Measurements from ENCODE around the gene PDSS2.
"Not testable (repeated sequence)": the region's sequence is repeated elsewhere in the genome, so short reads cannot be mapped to it uniquely, and the experiment has no call there.

PDSS2 gene

DNA sequence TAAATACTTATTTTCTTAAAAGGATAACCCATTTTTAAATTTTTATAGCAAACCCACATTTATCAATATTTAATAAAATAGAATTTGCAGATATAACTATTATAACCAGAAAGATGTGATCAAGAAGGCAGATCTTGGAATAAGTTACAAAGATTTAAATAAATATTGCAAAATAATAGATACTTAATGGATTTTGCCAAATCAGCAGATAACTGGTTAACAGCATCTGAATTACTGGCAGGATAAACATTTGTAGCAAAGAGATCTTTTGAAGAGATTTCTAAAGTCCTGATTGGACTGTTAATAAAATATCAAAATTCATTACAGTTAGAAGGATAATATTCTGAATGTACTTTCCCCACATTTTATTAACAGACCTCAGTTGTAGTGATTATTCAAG is 144.2 kb downstream of the PDSS2 start:
- DNase-seq = no peak

DNA sequence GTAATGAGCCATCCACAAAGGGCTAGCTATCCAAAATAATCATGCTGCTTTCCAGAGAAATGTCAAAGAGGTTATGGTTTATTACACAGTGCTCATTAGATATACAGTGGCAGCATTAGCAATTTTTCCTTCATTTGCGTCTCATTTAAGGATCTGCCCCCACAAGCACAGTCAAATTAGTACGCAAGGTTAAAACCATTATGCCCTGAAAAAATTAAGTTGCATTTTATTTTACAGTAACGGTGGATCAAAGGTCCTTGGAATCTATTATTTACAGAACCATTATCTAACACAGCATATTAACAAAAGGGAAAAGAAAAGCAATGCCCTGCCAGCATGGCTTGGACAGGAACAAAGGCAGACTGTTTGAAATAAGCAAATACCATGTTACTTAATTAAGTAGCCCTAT is 144.8 kb downstream of the PDSS2 start:
- DNase-seq = no peak

DNA sequence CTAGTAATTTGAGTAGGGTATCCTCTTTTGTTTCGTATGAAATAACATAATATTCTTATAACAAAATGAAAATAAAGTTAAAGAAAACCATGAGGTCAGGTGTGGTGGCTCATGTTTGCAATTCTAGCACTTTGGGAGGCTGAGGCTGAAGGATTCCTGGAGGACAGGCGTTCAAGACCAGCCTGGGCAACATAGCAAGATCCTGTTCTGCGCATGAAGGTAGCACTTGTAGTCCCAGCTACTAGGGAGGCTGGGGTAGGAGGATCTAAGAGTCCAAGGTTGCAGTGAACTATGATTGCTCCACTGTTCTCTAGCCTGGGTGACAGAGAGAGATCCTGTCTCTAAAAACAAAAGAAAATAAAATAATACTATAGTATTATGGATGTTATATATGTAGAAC is 145.6 kb downstream of the PDSS2 start:
- DNase-seq = no peak

DNA sequence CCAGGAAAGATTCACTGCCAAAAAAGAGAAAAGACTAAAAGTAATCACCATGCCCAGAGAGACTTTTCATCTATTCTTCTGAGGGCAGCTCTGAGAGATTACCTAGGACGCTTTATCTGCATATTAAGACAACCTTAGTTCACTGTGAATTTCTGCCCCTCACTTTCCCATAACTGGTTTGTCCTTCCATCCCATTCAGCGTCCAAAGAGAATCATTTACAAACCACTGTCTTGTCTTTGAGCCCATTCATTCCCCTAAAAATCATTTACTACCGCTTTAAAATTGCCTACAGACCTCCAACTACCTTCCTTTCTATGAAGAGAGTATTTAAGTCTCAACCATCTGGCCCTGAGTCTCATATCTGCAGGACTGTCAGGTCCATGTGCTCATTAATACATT is 149.0 kb downstream of the PDSS2 start:
- DNase-seq = no peak

DNA sequence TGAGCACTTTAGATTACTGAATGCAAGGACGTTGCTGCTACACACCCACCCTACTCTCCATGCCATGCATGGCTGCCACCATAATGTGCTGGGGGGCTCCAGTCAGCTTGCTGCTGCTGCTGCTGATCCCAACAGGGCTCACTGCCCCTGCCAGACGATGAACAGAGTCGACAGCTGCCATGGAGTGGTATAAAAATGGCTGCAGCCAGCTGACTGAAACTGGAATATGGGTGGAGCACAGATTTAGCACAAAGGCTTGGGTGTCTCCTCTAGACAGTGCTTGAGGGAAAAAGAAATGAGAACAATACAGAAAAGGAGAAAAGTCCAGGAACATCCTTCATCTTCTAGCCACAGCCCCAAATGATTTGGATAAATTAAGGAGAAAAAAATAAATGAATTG is 150.7 kb downstream of the PDSS2 start:
- no peak for DNase-seq

DNA sequence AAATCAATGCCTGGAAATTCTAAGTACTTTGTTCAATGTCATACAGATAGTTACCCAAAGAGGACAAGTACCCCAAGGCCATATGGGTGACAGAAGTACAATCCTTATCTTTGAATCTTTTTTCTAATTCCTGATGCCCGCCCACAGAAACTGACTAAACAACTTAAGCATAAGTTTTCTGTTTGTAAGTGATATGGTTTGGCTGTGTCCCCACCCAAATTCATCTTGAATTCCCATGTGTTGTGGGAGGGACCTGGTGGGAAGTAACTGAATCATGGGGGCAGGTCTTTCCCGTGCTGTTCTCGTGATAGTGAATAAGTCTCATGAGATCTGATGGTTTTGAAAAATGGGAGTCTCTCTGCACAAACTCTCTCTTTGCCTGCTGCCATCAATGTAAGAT is 153.4 kb downstream of the PDSS2 start:
- not testable (repeated sequence) for DNase-seq

DNA sequence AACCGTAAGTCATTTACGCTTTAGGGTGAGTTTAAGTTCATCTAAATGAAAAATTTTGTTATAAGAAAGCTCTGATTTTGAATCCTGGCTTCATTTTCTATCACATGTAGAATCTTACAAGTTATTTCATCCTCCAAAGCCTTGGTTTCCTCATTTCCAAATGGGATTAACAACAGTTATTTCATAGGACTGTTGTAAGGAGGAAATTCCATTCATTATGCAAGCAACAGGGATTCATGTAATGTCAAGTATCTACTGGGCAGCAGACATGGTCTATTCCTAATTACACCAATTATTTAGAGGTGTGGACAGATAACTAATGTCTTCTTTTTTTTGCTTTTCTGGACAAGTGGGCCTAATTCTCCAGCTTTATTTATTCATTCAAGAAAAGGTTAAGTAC is 154.0 kb downstream of the PDSS2 start:
- DNase-seq = no peak

DNA sequence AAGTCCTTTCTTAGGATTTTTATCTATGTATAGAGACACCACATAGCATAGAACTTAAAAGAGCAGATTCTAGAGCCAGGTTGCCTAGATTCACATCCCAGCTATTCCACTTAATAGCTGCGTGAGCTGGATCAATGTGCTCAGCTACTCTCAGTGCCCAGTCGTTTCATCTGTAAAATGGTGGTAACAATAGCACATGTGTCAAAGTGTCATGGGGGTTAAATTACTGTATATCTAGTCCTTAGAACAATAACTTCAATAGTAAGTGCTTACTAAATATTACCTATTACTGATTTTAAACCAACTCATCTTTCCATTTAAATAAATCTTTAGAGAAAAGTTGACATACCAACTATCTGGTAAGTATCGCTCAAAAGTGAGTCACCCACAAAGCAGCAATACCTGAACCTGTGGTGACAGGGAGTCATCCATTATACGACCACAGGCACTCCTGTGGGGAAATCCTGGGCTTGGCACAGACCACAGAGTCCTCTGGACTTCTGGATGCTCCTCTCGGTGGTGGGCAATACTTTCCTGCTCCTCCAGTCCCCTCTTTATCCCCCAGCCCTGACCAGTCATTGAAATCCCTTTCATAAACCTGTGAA is 154.8 kb downstream of the PDSS2 start:
- no peak for DNase-seq

DNA sequence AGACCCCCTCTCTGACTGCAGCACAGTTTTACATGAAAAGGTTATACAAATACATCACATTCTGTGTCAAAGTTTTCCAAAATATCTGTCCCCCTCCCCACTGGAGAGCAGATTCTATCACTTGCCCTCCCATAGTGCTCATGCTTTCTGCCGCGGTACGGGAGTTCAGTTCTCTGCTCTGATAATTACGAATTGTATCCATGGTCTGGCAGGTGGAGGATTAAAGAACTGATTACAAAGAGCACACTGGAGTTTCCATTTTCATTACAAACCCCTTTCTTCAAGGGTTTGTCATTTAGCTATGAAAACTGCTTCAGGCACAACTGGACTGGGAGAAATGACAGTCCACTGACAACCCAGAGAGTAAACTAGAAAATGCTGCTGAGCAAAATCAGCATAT is 166.0 kb downstream of the PDSS2 start:
- no peak for DNase-seq

DNA sequence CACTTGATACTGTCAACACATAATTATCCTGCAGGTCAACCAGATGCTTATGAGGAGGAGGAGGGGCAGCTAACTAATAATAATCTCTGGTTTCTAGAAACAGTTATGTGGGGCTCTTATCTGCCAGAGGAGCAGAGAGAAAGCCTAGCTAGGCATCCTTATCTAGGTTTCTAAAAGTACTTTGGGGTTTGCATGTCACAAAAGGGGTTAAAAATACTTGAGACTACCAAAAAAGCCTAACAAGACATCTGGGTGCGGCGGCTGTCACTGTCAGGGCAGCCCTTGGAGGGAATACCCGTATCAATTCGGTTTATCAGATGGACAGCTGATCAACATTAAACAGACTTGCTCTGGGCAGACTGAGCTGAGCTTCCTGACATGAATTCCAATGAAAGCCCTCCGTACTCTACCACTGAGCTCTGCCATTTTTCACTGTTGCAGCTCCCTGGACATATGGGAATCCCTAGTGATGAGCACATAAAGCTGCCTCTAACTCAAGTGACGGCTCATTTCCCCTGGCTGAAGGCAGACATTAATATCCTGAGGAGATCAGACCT is 166.6 kb downstream of the PDSS2 start:
- DNase-seq = no peak

DNA sequence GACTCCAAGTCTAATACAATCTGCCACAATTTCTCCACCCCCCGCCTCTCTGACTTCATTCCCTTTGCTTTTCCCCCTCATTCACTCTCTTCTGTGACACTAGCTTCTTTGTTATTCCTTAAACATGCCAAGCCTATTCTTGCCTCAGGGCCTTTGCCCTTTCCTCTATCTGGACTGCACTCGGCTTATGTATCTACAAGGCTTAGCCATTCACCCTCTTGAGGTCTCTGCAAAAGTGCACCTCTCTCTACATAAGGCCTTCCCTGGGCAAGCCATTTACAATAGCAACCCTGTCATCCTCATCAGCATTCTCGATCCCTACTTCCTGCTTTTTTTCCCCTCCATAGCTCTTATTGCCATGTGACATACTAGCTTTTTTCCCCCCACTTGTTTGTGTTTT is 168.9 kb downstream of the PDSS2 start:
- no peak for DNase-seq

DNA sequence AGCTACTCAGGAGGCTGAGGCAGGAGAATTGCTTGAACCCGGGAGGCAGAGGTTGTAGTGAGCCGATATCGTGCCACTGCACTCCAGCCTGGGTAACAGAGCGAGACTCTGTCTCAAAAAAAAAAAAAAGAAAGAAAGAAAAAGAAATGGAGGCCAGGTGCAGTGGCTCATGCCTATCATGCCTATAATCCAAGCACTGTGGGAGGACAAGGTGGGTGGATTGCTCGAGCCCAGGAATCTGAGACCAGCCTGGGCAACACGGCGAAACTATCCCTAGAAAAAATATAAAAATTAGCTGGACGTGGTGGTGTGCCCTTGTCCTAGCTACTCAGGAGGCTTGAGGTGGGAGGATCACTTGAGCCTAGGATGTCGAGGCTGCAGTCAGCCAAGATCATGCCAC is 170.1 kb downstream of the PDSS2 start:
- DNase-seq = not testable (repeated sequence)

DNA sequence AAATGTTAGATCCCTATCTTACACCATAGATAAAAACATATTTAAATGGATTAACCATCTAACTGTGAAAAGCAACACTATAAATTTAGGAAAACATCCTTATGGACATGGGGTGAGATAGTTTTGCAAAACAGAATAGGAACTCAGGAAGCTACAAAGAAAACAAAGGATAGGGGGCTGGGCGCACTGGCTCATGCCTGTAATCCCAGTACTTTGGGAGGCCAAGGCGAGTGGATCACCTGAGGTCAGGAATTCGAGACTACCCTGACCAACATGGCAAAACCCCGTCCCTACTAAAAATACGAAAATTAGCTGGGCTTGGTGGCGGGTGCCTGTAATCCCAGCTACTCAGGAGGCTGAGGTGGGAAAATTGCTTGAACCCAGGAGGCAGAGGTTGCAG is 173.7 kb downstream of the PDSS2 start:
- DNase-seq = not testable (repeated sequence)

DNA sequence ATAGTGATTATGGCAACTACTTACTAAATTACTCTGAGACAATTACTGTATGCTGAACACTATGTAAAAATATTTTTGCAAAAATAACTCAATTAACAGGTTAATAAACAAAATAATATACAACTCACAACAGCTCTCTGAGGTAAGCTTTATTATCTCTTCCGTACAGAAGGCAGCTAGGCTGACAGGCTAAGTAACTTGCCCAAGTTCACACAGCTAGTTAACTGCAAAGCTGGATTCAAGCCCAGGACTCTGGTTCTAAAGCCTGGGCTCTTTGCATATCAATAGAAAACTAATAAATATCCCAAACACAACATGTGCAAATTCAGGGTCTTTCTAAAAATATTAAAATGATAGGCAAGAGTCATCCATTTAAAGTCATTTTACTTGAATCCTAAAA is 174.6 kb downstream of the PDSS2 start:
- DNase-seq = no peak

DNA sequence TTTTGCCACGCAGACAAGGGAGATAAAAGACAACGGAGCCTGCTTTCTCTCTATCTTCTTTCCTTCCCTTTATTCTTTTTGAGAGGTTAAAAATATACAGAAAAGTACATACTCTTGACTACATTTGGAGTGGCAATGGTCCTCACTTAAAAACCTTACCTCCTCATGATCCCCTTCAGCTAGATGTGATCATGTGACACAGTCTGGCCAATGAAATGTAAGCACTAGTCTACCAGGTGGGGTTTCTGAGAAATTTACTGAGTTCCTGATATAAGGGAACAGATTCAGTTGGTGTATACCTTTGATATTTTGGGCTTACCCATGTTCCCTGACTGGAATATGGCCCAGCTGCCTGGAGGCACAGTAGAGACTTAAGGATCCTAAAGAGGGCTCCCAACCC is 178.6 kb downstream of the PDSS2 start:
- DNase-seq = no peak

DNA sequence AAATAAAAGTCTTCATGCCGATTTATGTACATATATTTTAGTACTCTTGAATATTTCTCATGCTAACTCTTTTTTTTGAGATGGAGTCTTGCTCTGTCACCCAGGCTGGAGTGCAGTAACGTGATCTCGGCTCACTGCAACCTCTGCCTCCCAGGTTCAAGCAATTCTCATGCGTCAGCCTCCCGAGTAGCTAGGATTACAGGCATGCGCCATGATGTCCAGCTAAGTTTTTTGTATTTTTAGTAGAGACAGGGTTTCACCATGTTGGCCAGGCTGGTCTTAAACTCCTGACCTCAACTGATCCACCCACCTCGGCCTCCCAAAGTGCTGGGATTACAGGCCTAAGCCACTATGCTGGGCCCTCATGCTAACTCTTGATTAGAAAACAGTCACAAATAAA is 179.4 kb downstream of the PDSS2 start:
- DNase-seq = not testable (repeated sequence)

DNA sequence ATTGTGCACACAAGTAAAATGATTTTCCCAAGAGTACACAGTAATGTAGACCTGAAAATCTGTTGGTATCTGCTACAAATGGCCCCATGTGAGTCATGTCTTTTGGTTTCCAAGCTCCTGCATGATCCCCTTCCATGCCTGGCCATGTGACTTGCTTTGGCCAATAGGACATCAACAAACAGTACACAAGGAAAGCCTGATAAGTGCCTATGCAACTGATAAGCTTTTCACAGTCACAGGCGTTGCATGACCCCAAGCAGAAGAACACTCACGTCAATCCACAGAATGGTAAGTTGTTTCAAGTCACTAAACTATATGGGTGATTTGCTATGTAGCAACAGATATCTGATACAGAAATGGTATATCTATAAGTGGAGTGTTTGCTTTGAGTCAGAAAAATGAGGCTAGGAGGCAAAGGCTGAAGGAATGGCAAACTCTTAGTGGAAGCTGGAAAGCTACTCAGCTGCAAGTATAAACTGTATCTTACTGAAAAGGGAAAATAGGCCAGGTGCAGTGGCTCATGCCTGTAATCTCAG is 184.0 kb downstream of the PDSS2 start:
- no peak for DNase-seq

DNA sequence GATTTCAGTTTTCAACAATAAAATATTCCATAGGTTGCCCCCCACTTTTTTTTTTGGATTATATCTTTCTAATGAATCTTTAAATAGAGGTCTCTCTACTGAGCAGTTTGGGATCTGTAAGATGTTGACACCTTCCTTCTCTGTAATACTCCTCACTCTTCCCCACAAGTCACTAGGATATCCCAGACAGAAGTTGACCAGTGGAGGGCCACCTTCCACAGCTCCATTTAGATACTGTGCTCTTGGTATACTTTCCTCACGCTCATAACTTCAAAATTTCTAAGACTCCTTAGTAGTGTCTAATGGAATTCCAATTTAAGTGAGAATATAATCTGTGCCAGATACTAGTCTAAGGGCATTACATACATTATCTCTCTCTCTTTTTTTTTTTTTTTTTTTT is 185.1 kb downstream of the PDSS2 start:
- no peak for DNase-seq

DNA sequence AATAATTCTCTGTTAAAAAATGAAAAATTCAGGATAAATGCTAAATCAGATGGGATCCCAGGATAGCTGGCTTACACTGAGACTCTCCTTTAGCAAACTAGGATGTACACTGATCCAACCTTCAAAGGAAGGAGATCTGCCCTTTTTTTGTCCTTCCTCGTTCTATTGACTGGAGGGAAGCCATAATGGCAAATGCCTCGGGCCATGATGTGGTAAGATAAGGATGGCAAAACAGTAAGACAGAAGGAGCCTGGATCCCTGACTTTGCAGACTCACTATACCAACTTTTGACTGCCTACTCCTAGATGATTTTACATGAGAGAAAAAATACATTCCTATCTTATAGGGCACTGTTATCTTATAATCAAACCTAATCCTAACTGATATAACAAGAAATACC is 187.1 kb downstream of the PDSS2 start:
- no peak for DNase-seq

DNA sequence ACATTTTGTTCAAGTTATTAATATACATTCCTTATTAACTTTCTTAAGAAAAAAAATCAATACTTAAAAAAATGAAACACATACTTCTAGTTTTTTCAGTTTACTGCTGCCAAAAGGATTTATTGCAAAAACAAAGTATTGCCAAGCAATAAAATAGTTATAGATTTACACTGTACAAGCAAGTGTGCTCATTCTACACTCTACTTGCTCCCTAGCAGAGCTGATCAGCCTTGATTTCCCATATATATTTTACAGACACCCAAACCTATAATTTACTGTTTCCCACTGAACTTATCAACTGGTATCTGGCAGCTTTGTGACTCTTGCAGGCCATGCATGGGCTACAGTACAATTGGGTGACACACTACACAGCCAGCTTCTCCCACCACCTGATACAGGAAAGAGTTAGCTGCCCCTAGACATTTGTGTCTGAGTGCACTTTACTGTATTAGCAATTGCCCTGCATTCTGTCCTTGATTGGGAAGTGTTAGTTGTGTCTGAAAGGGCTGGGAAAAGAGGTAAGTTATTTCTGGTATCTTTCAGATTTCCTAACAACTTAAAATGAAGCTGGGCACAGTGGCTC is 188.1 kb downstream of the PDSS2 start:
- DNase-seq = no peak

DNA sequence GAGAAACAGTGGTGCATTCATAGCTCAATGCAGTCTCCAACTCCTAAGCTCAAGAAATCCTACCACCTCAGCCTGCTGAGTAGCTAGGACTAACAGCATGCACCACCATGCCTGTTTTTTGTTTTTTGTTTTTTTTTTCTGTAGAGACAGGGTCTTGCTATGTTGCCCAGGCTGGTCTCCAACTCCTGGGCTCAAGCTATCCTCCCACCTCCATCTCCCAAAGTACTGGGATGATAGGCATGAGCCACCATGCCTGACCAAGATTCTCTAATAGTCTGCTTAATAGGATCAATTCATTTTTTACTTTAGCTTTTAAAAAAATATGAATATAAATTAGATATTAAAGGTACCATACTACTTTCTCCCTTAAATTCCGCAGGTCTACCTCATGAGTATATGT is 191.7 kb downstream of the PDSS2 start:
- no peak for DNase-seq

DNA sequence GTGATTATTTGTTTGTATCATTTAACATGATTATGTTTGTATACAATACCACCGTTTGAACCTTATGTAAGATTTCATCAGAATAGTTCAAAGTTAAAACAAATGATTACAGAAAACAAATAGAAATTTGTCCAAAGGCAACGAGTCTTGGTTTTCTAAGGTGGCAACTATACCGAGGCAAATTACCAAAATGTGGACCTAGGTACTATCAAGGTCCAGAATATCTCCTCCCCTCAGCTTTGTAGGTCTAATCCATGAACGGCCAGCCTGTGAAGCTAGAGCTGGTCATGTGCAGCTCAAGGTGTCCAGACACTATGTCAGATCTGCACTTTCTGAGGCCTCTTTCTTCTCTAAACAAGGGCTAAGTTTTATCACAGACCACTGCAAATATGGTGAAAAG is 192.4 kb downstream of the PDSS2 start:
- DNase-seq = no peak

DNA sequence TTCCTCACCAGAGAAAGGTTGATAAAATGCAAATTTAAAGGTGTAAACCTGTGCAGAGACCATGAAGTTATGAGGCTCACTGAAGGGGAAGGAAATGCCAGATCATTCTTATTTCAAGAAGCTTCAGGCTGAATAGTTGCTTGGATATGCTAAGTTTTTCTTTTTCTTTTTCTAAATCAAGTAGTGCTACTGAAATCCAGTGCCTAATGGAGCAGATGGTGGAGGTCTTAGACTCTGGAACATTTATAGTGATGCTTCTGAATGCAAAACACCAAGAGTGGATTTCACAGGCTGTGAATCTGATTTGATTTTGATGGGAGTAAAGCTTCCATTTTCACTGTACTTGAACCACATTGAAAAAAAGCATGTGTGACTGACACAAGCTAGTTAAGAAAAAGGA is 192.8 kb downstream of the PDSS2 start:
- DNase-seq = no peak

DNA sequence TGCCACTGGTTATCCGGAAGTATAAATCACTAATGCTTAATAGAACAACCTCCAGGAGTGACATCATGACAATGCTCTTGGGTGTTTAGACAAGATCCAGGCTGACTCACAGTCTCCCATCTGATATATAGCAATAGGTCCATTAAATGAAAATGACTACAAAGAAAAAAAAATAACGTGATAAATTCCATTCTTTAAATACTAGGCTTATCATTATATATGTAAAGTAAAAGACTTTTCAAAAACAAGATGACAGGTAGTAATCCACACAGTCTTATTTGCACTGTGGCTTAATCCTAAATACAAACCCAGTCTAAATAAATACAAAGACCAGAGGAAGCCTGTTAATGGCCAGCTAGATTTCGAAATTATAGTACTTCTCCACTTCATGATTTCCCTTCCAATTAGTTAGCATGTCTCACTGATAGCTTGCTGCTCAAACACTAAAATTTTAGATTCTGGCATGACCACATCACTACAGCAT is 195.0 kb downstream of the PDSS2 start:
- no peak for DNase-seq

DNA sequence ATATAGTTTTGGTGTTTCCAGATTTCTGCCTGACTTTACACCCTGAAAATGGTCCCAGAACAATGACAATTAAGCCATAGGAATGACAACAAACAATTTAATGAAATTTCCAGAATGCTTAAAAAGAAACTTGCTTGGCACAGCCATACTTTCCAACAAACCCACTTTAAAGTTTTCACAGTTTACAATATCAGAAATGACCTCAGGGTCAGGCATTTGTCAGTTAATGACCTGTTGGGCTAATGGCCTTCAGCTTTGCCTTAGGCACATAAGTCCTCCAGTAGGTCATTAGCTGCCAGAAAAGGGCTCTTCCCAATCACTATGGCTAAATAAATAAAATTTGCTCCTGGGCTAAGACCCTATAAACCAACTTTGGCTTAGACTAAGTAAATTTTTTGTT is 199.4 kb downstream of the PDSS2 start:
- DNase-seq = no peak

Measured in KG1 (cell line).